ENCODE results near the gene MXRA7.
"Not testable (repeated sequence)": the region's sequence is repeated elsewhere in the genome, so short reads cannot be mapped to it uniquely, and the experiment has no call there.

Gene MXRA7, protein sequence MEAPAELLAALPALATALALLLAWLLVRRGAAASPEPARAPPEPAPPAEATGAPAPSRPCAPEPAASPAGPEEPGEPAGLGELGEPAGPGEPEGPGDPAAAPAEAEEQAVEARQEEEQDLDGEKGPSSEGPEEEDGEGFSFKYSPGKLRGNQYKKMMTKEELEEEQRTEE

DNA sequence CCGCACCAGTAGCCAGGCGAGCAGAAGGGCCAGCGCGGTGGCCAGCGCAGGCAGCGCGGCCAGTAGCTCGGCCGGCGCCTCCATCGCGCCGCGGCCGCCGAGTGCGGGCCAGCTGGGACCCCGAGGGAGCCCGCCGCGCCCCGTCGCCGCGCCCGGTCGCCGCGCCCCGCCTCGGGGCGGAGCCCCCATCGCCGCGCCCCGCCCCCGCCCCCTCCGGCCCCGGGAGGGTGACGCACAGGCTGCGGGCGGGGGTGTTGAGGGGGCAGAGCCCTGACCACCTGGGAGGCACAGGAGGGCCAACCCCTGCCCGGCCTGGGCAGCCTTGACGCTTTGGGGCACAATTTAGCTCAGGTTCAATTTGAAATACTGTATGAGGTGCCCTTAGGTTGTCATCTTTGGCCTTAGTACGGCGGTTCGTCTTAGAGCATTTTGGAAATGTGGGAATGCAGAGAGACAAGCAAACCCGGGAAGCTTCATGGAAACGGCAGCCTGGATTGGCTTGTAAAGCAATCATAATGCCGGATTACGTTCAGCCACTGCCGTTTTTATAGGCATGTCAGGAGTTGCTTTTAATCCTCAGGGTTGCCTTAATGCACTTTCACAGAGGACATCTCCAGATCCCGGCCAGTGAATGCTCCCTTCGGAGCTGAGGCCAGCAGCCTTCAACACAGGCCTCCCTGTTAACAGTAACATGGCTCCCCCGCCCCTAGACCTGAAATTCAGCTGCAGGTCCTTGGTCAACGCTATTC, at the start of gene MXRA7:
MXRA7 (minus strand) TSS at position 103 of the 749 bp plus-strand sequence; CDS start at position 84, 19 bp downstream.
- DNase-seq: no peak

DNA sequence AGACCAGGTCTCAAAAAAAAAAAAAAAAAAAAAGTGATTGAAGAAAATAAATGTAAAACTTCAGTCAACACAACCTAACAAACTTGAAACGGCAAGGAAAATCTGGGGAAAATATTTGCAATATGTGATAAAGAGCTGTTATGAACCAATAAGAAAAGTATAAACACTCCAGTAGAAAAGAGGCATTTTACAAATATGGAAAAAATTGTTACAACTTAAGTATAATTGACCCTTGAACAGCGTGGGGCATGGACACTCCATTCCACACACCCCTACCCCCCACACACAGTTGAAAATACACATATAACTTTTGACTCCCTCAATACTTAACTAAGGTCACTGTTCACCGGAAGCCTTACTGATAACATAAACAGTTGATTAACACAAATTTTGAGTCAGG, 47.8 kb upstream of the MXRA7 start:
- no peak for DNase-seq

DNA sequence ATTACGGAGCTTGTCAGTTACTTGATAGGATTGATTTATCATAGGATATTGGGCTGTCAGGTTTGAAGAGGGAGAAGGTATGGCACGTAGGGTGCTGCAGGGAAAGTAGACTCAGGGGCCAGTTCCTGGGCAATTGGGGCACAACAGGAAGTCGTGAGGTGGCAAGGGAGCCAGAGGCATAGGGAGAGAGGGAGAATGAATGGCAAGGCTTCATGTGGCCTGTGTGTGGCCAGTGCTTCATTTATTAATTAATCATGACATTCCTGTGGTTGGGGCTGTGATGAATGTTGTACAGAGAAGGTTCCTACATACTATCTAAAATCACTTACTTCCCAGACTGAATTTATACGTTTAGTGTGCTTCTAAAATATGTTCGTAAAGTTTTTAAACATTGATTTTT, 46.5 kb upstream of the MXRA7 start:
- no peak for DNase-seq

DNA sequence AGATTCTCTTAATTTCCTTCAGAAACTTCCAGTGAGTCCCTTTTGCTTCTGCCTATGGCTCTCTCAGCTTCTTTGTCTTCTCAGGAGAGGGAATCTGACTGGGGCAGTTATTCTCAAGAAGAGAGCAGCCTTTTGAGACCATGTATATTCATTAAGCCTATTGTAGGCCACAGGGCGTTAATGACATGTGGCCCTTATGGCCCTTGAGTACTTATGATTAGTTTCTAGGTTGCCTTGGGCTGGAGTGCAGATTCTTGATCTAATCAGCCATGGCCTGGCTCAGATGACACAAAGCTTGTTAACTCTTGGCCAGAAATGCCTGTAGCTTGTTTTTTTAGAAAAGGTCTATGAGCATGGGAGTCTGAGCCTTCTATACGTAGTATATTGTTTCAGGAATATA, 44.5 kb upstream of the MXRA7 start:
- no peak for DNase-seq

DNA sequence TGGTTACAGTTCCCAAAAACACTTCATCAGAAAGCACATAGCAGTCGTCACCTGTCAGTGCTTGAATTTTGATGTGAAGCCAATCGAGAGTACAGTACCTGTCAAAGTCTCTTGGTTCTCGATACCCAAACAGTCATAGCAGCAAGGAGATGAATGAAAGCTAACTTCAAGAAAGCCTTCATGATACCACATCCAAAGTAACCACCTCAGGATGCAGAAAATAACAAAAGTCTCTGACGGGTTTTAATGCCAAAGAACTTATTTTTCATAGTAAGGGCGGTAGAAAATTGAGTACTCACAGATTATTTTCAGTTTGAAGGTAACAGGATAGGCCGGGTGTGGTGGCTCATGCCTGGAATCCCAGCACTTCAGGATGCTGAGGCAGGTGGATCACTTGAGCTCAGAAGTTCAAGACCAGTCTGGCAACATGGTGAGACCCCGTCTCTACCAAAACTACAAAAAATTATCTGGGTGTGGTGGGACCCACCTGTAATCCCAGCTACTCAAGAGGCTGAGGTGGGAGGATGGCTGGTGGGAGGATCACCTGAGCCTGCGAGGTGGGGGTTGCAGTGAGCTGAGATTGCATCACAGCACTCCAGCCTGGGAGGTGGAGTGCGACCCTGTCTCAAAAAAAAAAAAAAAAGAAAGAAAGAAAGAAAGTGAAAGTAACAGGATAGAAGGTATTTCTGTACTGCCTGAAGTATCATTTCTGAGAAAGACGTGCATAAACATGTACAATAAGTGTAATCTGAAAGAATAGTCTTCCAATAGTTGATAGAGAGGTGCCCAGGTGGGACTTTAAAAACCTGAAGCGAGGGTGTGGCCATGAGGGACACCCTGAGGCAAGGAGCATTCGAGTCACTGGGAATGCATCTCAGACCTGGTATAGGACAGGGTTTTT, 42.5 kb upstream of the MXRA7 start:
- DNase-seq: no peak

DNA sequence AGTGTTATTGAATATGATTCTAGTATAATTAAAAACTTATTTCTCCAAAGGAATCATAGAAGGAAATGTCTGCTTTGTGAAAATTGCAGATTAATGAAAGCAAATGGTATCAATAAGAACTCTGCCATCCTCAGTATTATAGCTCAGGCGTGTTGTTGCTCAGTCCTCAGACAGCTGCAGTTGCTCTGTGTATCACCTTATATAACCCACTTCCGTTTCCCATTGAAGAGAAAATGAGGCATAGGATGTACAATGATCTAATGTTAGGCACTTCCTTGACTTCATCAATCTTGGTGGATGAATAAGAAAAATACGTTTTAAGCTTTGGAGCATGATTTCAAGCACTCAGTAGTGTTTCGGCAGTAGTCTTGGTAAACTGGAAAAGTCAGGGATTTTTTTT, 41.2 kb upstream of the MXRA7 start:
- no peak for DNase-seq

DNA sequence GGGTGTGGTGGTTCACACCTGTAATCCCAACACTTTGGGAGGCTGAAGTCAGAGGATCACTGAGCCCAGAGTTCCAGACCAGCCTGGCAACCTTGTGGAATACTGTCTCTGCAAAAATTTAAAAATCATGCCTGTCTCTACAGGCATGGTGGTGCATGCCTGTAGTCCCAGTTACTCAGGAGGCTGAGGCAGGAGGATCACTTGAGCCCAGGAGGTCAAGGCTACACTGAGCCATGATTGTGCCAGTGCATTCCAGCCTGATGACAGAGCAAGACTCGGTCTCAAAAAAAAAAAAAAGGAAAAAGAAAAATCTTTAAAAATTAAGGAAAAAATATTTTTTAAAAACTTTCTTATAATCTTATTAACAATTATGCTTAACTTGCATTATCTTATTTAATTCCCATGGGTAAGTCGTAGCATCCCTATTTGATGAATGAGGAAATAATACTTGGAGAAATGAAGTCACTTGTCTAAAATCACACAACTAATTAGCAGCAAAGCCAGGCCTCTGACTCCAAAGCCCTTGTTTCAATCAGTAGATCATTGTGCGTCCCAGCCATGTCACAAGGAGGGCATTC, 40.7 kb upstream of the MXRA7 start:
- no peak for DNase-seq

DNA sequence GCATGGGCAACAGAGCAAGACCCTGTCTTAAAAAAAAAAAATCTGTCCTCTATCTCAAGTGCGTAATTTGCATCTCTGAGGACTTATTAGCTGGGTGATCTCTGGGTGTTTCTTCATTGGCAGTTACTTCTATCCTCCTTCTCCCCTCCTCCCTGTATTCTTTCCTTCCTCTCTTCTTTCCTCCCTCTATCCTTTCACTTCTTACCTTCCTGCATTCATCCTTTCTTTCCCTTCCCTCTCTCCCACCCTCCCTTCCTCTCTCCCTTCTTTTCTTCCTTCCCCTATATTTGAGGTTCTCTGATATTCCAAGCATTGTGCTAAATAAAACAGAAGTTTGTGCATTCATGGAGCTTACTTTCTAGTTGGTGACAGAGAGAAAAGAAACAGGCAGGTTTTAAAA, 37.9 kb upstream of the MXRA7 start:
- DNase-seq: no peak

DNA sequence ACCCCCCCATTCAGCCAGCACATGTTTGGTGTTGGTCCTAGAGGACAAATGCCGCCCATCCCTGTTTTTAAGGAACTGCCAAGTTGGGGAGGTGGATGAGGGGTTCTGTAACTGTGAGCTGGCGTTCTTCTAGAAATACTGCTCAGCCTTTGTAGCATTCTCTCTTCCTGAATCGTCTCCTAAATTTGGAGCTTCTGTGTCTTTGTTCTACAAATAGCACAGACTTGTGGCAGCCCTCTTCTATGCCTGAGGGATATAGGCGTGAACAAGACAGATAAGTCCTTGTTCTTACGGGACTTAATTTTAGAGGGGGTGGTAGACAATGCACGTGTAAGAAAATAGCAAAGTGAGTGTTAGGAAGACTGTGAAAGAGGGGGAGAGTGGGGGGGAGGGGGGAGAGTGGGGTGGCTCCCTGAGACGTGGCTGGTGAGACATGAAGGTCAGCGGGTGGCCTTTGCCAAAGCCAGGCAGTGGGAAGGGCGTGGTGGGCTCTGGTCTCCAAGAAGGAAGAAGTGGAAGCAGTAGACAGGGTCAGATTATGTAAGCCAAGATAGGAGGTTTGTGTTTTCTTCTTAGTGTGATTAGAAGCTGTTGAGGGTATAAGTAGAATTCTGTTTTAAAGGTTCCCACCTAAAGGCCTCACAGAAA, 37.1 kb upstream of the MXRA7 start:
- no peak for DNase-seq

DNA sequence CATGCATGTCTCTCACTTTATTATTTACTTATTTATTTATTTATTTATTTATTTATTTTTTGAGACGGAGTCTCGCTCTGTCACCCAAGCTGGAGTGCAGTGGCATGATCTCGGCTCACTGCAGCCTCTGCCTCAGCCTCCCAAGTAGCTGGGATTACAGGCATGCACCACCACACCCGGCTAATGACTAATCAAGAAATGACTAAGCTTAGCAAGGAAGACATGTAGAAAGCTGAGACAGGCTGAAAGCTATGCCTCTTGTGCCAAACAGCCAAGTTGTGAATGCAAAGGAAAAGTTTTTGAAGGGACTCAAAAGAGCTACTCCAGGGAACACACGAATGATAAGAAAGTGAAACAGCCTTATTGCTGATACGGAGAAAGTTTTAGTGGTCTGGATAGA, 35.0 kb upstream of the MXRA7 start:
- DNase-seq: not testable (repeated sequence)

DNA sequence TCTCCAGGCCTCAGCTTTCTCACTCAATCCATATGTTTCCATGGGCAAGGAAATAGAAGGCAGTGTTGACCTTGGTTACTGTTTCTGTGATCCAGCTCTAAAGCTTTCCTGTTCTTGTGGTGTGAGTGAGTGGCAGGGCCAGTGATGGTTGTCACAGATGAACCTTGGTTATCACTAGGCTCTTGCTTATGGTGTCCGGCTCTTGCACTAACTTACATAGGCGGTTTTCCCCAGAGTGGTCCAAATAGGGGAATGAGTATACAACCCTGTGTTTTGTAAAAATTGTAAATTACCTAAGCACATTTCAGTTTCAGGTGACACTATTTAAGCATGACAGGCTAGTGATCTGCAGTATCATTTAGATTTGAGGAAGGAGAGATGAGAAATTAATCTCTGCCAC, 34.0 kb upstream of the MXRA7 start:
- no peak for DNase-seq

DNA sequence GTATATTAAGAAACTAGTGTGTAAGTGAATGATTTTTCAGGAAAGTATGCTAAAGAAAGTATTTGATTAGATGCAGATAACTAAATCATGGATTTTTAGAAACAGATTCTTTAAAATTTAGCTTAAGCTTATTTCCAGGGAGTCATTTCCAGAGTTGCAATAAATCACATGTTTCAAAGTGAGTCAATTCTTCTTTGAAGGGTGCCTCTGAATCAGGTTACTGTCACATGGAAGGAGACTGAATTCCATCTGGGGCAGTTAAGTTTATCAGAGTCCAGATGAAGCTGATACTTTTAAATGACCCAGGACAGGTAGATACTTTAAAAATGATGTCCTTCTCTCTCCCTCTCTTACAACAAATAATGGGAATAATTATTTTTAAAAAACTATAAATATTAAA, 32.2 kb upstream of the MXRA7 start:
- no peak for DNase-seq

DNA sequence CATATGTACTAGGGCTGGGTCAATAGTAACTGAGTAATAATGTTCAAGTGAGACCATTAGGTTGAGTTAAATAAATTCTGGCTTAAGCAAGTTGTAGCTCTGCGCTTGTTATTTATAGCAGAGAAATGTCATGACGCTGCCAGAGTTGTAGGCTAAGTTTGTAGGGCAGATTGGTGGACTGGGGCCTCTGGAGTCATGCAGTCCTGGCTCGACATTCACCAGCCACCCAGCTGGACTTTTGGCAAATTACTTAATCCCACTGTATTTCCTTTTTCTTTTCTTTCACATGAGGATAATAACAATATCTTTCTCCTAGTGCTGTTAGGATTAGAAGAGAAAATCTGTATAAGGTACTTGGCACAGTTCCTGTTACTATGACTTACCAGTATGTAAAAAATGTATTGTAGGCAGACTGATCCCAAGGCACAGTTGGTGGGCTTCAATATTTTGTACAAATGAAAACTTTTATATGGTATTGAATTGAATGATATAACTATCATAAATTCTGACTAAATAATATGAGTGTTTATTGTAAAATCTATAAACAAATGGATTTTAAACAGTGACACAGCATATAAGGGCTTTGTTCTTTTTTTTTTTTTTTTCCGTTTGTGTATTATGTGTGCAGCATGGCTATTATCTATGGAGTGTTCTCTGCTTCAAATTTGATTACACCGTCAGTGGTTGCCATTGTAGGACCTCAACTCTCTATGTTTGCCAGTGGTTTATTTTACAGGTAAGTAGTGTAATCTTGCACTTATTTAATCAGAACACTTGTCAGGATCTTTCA, 29.8 kb upstream of the MXRA7 start:
- DNase-seq: no peak

DNA sequence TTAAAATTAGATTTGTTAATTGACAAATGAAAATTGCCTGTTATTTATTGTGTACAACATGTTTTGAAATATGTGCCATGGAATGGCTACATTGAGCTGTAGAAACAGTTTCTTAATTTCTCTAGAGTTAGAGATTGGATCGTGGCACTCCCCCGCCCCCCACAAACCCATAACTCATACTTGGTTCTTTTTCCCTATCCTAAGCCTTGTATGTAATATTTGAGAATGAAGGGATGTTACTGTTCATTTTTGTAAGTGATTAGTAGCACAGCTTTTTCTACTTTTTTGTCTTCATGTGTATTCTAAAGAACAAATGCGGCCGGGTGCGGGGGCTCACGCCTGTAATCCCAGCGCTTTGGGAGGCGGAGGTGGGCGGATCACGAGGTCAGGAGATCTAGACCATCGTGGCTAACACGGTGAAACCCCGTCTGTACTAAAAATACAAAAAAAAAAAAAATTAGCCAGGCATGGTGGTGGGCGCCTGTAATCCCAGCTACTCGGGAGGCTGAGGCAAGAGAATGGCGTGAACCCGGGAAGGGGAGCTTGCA, 28.9 kb upstream of the MXRA7 start:
- DNase-seq: not testable (repeated sequence)

DNA sequence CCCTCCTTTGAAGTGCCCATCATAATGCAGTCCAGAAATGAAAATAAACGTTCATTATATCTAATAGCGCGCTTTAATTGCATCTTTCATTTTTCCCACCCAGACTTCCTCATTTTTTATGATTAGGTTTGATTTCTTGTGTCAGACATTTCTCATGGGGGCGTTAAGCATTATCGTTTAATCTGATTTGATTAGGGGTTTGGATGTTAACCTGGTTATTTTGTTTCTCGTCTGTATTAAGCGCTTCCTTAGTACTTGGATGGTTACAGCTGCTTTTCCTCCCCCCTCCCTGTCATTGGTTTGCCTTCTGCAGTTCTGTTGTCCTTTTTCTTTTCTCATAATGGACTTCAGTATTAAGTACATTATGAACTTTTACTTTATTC, 27.7 kb upstream of the MXRA7 start:
- no peak for DNase-seq

DNA sequence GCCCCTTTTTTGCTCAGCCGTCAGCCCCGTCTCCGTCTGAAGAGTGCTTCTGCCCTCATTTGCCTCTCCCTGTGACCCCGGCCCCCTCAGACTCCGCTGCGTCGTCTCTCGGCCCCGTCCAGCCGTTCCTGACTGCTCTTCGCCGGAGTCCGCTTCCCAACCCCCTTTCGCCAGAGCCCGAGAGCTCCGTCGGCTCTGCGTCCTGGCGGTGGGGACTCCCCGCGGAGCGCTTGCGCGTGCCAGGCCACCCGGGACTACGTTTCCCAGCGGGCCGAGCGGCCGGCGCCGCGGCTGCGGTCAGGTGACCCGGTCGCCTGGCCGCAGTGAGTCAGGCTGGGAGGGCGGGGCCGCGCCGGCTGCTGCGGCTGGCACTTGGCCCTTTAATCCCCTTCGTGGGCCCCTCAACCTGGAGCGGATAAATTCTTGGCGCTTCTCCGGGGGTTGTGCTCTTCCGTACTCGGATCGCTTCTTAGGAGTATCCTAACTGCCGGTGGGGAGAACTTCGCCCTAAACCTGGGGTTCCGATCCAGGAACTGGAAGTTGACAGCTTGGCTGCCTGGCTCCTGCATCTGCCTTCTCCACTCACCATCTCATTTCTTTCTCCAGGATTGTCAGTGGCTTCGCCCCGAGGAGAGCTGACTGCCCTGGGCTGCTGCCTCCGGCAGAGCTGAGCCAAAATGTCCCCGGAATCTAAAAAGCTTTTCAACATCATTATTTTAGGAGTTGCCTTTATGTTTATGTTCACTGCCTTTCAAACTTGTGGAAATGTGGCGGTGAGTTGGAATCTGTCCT, 27.1 kb upstream of the MXRA7 start, which contains the start of gene MFSD11:
MFSD11 (plus strand) TSS at position 444 of the 792 bp plus-strand sequence; CDS start at position 678, 234 bp downstream.
- peak; percentile 93 for DNase-seq

DNA sequence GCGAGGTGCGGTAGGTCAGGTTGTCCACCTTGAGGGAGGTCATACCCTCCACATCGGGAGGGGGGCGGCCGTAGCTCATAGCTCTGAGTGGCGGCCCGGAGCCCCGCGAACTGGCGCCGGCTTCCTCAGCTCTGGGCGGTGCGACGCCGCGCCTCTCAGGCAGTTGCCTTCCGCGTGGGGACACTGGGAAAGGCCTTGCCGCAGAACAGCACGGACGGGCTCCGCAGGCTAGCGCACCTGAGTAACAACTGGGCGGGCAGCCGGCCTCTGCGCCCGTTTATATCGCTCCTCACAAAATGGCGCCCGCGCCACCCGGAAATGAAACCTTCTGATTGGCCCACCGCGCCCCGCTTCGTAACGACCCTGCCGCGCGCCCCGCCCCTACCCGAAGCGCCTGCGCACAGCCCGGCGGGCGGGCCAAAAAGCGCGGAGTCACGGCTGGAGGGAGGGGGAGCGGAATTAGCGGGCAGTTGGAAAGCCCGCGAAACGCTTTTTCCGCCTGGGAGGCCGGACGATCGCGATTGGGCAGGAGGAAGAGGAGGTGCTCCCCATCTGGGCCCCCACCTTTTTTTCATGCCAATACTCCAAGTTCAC, 26.4 kb upstream of the MXRA7 start, which contains the start of gene SRSF2:
SRSF2 (minus strand) TSS at position 250 of the 594 bp plus-strand sequence; CDS start at position 79, 171 bp downstream.
- peak; percentile 98 for DNase-seq

DNA sequence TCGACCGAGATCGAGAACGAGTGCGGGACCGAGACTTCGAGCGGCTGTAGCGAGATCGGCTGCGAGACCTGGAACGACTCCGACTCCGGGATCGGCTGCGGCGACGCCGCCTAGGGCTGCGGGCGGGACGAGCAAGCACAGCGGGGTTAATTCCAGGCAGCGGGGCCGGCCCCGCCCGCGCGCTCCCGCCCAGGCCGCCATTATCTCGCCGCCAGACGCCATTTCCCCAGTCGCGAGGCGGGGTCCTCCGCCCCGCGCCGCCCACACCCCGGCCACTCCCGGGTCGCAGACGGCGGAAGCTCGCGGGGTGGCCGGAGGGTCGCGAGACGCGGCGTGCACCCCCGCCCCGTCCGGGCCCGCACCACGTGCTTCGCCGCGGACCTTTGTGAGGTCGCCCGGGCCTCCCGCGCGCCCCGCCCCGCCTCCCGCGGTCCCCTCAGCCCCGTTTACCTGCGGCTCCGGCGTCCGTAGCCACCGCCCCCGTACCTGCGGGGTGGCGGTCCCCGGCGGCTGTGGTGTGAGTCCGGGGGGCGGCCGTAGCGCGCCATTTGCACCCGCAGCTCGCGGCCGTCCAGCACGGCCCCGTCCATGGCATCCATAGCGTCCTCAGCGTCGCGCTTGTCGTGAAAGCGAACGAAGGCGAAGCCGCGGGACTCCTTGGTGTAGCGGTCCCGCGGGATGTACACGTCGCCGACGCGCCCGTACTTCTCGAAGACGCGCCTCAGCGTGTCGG, 25.8 kb upstream of the MXRA7 start:
- peak; percentile 34 for DNase-seq

DNA sequence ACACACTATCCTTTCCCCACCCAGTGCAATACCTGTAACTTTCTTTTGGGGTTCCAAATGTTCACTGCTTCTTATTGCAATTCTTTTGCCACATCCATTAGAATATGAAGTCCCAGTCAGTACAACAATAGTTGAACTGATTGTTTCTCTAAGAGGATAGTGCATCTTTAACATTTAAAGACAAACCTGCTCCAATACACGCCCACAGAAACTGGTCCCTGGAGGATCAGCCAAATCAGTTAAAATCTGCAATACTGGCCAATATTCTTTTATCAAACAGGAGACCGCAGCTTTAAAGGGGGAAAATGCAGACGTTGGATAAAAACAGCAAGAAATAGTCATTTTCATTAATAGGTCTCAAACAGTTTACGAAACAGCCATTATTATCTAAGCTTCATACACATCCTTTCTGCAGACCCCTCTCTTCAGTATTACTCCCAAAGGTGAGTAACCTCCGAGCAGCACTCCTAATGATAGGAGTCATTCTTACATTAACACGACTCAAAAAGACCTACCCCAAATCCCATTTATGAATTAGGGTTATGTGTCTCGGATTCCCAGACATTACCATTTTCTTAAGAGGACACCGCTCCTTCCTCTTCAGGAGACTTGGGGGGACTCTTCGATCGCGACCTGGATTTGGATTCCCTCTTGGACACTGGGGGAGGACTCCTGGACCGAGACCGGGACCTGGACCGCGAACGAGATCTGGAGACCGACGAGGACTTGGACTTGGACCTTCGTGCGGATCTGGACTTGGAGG, 25.0 kb upstream of the MXRA7 start:
- no peak for DNase-seq

Data from GDM1 (cell line).